NCI-H2196 treated with DMSO at 0.1 percent for 48 hours (cell line): Measurements from ENCODE around the gene HMGB1.
"Not testable (repeated sequence)": the region's sequence is repeated elsewhere in the genome, so short reads cannot be mapped to it uniquely, and the experiment has no call there.

Source experiments
- DNase-seq: peaks from one replicate; lab custom pipeline; 2025; ENCODE audit not compliant: unreplicated experiment; lab: John Stamatoyannopoulos, UW

Gene HMGB1

DNA sequence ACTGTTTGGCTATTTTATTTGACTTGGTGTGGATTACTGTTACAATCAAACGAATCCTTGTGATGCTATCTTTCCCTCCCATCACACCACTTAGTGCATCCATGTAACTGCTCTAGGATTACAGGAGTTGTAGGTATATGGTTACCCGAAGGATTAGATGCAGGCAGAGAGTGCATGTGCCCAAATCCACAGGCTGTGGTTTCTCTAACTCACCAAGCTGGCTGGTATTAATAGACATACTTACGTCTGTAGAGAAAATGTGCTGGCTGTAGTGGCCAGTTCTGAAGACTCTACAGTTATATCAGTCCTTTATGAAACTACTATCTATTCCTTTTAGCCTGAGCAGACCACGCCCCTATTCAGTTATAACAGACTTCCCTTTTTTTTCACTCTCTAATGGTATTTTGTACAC is 1.1 kb upstream of the HMGB1 start:
- DNase-seq: no peak

DNA sequence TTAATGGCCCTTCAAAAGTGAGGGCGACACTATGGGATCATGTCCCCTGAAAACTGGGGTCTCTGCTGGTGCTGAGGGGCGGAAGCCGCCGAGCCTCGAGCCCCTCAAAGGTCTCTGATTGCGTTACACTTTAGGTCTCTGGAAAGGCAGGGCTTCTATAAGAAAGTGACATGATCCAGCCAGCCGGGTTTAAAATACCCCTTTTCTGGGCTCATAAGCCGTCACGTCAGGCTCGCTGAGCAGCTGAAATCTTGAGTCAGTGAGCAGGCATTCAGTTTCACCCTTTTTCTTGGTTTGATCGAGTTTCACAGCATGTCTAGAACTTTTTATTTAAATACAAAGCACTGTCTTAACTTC is 600 bp upstream of the HMGB1 start:
- DNase-seq: no peak

DNA sequence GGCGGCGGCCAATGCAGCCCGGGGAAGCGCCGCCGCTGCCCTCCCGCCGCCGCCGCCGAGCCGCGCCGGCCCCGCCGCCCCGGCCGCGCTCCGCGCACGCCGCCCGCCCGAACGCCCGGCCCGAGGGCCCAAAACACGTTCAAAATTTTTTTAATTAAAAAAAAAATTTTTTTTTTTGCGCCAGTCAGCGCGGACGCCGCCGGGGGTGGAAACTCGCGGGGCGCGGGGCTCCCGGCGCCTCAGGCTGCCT is 468 bp downstream of the HMGB1 start:
- no peak for DNase-seq

DNA sequence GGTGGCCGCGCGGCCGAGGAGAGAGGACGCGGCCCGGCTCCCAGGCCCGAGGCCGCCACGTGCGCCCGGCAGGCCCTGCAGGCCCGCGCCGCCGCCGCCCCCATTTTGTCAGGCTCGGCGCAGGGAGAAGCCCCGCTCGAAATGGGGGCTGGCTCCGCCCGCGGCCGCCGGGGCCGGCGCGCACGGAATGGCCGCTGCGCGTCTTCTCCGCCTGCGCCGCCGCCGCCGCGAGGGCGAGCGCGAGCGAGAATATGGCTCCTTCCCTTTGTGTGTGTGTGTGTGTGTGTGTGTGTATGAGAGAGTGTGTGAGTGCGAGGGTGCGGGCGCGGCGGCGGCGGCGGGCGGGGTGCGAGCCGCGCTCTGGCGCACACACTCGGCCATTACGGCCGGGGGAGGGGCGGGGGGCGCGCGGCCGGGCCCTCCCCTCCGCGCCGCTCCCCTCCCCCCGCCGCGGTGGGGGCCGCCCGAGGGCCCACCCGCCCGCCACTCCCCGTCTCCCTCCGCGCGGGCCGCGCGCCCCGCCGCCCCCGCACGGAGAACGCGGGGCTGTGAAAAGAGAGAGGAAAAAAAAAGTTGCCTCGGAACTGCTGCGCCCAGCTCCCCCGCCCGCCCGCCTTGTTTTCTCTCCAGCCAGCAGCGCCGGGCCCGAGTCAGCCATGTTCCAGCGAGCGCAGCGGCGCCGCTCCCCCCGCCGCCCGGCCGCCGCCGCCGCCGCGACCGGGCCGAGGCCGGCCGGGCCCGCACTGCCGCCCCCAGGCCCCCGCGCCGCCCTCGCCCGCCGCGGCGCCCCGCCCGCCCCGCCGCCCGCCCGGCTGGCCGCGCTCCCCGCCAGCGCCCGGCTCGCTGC is 1.0 kb downstream of the HMGB1 start:
- peak; percentile 6 for DNase-seq

DNA sequence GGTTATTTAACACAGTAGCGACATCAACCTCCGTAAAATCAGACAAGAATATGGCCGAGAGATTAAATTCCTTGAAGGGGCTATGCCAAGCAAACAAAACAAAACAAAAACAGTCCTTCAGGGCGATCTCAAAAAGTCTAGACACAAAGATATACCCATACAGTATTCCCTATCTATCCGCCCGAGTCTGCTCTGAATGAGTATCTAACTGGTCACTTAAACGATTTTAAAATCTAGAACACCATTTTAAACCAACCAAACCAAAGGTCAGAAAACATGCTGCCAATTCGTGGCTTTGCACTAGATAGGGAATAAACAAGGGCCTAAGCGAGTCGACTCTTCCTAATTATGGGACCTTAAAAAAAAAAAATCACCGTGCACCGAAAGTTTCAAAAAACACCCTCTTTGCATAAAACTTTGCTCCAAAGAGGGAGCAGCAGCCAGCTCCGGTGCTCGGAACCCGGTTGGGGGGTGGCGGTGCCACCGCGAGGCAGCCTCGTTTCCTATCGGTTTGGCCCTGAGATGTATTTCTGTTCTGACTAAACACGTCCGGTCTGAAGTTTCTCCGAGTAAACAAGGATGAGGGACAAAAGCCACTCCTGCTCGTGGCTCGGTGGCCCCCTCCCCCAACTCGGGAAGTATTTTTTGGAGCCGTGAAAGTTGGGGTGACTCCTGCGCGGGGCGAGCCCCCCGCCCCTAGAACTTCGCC is 1.8 kb downstream of the HMGB1 start:
- DNase-seq: no peak

DNA sequence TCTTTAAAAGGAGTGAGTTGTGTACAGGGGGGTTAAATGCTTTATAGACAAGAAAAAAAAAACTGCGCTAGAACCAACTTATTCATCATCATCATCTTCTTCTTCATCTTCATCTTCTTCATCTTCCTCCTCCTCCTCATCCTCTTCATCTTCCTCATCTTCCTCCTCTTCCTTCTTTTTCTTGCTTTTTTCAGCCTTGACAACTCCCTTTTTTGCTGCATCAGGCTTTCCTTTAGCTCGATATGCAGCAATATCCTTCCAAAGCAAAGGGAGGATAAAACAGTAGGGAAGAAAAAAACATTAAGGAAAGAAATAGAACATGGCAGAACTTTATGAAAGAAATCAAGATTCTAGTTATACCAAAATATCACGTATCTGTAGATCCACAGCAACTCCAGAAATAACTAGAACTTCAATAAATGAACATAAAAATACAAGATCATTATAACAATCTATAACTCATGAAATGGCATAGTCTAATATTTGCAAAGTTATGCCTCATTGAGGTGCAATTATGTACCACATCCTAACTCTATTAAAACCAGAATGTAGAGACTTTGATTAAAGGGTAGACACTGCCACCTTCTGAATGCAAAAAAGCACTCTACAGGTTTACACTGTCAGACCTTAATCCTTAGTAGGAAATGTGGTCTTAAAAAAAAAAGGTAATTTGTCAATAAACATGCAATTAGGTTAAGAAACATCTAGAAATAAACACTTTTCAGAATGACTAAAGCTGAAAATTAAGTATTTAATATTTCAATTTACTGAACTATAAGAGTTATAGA is 4.3 kb downstream of the HMGB1 start:
- DNase-seq: not testable (repeated sequence)

DNA sequence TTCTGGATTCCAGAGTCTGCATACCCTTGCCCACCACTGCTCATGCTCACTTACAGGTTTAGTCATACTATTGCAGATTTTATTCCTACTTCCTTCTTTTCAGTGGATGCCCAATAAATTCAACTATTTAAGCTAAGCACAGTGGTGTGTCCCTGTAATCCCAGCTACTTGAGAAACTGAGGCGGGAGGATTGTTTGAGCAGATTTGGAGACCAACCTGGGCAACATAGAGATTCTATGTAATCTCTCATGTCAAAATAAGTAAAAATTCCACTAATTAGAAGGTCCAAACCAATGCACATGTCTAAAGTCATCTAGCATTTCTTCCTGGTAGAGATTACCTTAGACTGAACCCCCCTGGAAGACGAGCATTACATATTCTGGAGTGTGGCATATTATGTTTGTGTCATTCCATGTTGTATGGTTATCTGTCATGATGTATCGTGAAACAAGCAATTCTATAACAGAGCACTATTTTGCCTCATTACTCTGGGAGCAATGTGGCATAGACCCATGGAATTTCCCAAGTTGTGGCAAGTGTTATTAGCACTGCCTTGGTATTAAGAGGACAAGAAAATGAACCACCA is 8.3 kb downstream of the HMGB1 start:
- DNase-seq: no peak

DNA sequence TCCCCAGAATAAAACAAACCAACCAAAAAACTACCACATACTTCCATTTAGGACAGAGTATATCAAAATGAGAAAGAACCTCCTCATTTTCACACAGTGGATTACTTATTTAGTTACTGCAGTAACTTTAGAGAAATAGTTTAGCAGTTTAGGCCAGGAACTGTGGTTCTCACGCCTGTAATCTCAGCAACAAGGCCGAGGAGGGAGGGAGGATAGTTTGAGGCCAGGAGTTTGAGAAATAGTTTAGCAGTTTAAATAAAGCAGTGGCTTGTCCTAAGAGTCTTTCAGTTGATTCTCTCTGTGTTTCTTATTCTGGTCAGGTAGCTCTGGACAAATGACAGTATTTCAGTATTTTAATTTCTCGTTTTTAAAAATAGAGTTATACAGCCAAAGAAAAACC is 9.4 kb downstream of the HMGB1 start:
- DNase-seq: no peak

DNA sequence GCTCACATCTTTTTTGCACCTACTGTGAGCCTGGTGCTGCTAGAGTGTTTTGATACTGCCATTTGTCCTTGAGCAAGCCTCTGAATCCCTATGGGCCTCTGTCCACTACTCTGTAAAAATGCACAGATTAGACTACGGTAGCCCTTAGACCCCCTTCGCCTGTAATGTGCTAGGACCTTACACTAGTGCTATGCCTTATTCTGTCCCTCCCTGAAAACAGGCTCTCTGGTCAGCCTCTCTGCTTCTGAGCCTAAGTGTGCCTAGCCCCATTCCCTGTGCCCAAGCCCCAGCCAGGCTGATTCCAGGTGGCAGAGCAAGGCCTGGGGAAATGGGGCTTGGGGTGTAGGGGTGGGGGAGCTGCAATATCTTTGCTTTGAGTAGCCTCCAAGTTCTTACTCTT is 10.7 kb downstream of the HMGB1 start:
- no peak for DNase-seq

DNA sequence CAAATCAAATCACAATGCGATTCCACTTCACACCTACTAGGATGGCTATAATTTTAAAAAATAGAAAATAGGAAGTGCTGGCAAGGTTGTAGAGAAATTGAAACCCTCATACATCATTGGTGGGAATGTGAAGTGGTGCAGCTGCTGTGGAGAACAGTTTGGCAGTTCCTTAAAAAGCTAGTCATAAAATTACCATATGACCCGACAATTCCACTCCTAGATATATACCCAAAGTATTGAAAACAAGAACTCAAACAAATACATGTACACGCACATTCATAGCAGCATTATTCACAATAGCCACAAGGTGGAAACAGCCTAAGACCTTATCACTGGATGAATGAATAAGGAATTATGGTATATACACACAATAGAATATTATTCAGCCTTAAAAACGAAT is 12.0 kb downstream of the HMGB1 start:
- no peak for DNase-seq

DNA sequence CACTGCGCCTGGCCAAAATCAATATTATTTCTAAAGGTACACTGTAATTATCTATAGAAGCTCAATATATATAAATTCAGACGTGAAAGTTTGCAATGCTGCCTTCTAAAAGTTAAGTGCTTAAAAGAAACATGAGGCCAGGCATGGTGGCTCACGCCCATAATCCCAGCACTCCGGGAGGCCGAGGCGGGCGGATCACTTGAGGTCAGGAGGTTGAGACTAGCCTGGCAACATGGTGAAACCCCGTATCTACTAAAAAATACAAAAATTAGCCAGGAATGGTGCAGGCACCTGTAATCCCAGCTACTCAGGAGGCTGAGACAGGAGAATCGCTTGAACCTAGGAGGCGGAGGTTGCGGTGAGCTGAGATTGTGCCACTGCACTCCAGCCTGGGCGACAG is 14.3 kb downstream of the HMGB1 start:
- DNase-seq: not testable (repeated sequence)

DNA sequence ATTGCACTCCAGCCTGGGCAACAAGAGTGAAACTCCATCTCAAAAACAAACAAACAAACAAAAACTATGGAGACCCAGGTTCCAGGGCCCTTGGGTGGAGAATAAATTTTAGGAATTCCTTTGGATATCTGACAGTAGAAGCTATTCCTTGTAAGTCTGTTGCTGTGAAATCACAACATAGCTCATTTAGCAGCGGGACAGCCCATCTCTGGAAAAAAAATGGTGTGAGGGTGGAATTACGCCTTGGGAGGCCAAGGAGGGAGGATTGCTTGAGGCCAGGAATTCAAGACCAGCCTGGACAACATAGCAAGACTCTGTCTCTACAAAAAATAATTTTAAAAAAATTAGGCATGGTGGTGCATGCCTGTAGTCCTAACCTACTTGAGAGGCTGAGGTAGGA is 15.7 kb downstream of the HMGB1 start:
- DNase-seq: no peak

DNA sequence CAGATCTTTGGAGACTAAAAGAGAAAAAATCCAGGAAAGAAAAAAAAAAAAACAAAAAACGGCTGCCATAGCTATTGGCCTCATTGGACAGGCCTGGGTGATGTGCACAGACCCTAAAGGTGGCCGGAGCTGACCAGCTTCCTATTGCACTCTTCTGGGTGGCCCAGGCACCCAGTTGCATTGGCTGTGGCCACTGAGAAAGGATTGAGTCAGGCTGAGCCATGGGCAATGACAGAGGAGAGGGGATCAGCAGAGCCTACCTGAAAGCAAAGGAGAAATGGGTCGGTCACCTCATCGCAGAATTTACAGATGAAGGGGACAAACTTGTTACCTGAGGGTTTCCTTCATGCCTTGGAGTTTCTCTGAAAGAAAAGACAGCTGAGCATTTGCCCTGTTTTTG is 17.3 kb downstream of the HMGB1 start:
- DNase-seq: no peak

DNA sequence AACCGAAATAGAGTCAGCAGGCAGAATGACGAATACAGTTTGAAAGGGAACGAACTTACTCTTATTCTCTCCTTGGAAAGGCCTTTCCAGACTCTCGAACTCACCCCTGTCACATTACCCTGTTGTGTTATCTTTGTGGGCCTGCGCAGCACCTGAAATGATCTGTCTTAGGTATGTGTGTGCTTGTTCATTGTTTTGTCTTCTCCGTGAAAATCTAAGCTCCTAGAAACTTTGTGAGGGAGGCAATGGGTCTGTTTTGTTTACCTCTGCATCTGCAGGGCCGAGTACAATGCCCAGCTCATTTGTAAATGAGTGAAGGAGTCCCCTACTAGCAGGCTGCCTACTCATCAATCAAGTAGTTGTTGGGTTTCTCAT is 19.6 kb downstream of the HMGB1 start:
- DNase-seq: no peak

DNA sequence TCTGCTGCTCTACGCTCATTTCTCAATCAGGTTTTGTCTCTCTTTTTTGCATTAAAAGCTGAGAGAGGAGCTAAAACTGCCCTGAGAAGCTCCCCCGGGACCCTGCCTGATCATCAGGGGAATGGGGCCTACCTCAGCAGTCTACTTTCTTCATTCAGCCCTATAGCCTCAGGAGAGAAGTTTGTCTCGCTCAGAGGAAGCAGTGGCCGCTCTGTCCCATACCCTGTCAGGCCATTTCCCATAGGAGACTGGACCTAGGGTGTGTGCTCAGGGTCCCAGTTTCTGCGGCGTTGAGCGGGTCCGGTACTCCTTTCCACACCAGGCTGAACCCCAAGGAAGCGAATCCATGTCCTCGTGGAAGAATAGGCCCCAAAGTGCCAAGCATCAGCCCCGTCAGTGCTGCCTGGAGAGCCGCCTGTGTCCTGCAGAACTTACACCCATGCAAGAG is 21.8 kb downstream of the HMGB1 start:
- no peak for DNase-seq

DNA sequence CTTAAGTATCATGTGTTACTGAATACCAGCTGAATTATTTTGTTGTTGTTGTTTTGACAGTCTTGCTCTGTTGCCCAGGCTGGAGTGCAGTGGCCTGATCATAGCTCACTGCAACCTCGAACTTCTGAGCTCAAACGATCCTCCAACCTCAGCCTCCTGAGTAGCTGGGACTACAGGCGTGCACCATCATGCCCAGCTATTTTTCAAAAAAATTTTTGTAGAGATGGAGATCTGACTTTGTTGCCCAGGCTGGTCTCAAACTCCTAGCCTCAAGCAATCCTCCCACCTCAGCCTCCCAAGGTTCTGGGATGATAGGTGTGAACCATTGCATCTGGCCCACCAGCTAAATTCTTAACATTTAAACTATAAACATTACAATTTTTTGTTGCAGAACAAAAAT is 22.2 kb downstream of the HMGB1 start:
- not testable (repeated sequence) for DNase-seq

DNA sequence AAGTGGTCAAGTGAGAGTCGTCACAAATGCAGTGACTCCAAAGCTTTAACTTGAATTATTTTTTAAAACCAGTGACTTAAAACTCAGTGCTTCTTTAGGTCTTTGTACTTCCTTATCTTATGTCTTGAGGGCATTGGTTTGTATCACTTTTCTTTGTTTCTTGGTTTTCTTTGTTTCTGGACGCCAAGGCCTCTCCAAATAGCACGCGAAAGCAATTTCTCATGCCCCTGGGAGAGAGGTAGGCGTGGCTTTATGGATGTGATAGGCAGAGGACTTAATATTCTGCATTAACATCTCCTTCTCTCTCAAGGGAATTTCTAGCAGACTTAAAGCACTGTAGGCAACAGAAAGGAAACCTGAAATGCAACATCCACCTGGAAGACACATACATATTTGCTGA is 22.8 kb downstream of the HMGB1 start:
- DNase-seq: no peak

DNA sequence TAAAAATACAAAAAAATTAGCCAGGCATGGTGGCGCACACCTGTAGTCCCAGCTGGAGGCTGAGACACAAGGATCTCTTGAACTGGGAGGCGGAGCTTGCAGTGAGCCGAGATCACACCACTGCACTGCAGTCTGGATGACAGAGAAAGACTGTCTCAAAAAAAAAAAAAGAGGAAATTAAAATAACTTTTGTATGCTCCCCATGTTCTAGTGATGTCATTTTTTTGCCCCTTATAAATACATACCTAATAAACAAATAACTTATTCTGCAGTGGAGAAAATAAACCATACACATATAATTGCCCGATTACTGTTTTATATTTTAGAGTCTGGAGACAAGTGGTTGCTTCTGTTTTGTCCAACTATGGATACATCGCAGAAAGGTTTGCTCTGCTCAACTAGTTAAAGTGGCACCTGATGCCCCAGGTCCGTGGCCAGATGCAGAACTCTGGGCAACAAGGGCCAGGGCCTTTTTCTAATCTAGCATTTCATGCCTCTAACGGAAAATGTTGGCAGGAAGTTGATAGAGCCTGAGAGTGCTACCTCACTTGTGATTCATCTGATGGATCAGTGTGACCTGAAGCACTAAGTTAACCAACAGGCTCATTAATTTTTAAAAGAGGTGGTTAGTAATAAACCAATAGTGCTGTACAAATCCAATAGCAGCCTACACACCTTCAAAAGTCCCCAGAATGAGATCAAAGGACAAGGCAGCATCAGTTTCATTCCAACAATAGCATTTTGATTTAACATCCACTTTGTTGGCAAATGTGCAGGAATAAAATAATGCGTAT is 24.6 kb downstream of the HMGB1 start:
- no peak for DNase-seq

DNA sequence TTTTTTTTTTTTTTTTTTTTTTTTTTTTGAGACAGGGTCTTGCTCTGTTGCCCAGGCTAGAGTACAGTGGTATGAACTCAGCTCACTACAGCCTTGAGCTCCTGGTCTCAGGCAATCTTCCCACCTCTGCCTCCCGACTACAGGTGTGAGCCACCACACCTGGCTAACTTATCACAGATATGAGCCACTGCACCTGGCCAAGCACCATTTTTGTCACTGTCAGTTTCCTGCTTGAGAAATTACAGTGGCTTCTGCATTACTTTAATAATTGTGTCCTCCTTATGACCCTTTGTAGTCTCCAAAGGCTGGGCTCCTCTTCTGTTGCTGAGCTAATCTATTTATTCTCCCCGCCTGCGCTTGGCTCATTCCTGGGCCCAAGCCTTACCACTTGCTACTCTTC is 27.4 kb downstream of the HMGB1 start:
- DNase-seq: no peak

DNA sequence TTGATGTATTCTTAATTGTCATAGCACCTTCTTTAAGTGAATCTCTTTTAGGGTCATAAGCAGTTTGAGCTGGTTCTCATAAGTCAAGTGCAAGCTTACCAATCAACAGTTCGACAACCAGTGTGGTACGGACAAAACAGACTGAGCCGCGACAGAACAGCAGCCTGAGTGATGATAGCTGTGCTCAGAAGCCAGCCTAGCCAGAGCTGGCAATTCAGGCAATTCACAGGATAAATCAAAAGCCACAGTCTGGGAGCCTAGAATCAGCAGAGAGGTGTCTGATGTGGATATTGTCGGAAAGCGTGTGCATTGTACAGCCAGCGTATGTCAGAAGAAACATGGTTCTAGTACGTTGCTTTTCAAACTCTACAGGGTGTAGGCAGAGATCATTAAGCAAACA is 28.6 kb downstream of the HMGB1 start:
- DNase-seq: no peak

DNA sequence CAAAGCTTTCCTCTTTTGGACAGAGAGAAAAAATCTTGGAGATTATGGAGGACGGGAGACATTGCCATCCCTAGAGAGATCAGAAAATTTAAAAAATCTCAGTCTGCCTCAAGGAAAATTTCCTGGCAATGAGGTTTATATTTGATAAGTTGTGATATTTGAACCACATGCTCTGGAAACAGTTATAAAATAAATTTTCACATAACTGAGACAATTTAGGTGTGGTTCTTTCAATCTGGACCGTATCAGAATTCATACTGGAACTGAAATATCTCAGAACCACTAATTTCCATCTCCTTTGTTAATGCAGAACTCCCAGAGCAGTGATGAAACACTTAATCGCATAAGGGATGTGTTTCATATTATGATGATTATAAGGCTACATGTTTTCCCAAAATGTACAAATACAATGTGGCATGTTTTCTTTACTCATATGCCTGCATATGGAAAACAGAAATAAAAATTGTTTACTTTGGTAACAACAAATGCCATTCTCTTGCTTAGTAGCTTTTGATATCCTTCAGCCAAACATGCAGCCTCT is 29.8 kb downstream of the HMGB1 start:
- no peak for DNase-seq
